HG03558 (cell line): ENCODE measurements around the gene DNASE1L2.

Experiments
- ATAC-seq: cut with Tn5 transposase; IDR thresholded peaks from one replicate; pipeline ENCODE4 v1.9.1; 2021; ENCODE audit warnings: moderate number of reproducible peaks; ENCODE audit not compliant: unreplicated experiment; ENCODE audit errors: extremely low read depth

The DNASE1L2 gene

DNA sequence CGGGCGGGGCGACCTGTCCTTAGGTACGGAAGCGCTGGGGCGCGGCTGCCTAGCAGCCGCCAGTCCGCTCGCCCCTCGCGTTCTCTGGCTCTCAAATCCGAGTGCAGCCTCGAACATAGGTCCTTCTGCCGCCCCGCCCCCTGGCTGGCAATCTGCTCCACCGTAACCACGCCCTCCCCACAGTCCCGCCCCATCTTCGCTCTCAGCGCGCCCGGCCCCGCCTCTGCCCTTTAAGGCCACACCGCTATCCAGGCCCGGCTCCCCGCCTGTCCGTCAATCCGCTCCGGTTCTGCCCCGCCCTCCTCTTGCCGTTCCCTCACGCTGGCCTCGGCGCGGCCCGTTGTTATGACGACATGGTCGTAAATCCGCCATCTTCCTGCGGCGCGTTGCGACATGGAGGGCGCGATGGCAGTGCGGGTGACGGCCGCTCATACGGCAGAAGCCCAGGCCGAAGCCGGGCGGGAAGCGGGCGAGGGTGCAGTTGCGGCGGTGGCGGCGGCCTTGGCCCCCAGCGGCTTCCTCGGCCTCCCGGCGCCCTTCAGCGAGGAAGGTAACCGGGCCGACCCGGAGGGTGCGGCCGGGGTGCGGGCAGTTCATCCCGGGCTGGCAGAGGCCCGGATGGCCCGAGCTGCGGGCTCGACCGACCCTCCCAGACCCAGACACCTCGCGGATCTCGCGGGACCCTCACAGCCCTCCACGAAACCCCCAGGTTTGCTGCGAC lies 12.9 kb upstream of the DNASE1L2 start, which contains the start of gene E4F1:
TSS of gene E4F1 (plus strand) at position 371 of the 721 bp plus-strand sequence. CDS start at position 394, 23 bp downstream.
- peak; percentile 71 for ATAC-seq

DNA sequence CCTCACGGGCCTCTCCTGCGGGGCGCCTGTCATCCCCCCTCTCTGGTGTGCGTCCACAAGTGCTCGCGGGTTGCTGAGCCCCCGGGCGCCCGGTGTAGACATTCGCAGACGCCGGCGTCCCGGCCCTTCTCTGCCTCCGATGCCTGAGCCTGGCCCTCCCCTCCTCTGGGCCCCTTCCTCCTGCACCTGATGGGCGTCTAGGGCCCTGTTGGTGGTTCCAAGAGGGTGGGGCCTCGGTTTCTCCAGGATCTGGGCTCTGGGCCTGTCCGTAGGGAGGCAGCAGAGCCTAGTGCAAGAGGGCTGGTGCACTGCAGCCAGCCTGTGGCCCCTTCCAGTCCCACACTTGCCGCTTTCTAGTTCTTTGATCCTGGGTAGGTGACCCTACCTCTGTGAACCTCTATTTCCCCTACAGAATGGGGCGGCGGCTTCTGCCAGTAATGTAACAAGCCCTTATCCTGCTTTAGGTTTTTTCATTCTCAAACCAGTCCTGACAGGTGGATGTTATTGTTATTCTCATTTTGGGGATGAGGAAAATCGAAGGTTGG lies 12.2 kb upstream of the DNASE1L2 start:
- ATAC-seq, result no peak

DNA sequence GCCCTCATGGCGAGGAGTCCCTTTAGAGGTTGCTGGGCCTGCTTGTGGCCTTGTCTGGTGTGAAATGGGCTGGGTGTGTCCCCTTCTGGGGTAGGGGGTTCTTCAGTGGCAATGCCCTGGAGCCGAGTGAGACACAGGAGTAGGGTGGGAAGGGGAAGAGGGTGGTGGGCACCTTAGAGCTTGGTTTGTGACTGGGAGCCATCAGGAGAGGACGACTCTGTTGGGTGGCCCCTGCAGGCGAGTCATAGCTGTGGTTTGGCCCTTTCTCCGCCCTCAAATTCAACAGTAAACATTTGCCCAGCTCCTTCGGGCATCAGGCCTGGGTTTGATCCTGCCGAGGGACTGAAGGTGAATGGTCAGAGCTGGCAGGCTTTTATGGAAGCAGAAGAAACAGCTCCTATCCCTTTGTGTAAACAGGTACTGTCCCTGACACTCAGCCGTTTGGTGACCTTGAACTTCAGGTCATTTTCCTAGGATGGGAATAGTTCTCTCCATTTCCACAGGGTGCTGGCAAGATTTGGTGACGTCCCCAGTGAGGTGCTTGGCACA lies 9.9 kb upstream of the DNASE1L2 start:
- no peak for ATAC-seq

DNA sequence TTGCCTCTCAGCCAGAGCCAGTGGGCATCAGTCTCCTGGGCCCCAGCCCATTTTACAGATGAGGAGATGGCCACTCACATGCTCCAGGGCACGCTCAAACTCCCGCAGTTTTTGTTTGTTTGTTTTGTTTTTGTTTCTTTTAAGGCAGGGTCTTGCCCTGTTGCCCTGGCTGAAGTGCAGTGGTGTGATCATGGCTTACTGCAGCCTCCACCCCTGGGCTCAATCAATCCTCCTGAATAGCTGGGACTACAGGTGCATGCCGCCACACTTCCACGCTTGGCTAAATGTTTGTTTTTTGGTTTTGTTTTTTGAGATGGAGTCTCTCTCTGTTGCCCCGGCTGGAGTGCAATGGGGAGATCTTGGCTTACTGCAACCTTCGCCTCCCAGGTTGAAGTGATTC lies 9.3 kb upstream of the DNASE1L2 start:
- ATAC-seq, result no peak

DNA sequence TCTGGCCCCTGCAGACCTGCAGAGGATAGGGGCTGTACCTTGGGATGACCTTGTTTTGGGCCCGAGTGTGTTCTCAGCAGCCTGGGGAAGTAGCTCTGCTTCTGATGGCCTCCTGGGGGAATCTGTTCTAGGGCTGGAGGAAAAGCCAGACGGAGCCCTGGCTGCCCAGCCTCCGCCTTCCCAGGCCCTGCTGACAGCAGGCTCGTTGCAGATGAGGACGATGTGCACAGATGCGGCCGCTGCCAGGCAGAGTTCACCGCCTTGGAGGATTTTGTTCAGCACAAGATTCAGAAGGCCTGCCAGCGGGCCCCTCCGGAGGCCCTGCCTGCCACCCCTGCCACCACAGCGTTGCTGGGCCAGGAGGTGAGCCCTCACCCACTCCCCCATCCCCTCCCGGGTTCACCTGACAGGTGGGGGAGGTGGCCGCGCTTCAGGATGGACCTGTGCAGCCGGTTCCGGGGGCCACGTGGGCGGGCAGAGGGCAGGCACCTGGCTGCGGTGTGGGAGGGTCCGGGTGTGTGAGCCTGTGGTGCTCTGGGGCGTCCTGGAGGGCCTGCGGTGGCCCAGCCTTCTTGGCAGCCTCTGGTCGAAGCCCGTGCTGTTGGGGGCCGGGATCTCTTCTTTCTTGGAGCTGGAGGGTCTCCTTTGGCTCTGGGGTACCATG lies 8.0 kb upstream of the DNASE1L2 start:
- ATAC-seq, result no peak

DNA sequence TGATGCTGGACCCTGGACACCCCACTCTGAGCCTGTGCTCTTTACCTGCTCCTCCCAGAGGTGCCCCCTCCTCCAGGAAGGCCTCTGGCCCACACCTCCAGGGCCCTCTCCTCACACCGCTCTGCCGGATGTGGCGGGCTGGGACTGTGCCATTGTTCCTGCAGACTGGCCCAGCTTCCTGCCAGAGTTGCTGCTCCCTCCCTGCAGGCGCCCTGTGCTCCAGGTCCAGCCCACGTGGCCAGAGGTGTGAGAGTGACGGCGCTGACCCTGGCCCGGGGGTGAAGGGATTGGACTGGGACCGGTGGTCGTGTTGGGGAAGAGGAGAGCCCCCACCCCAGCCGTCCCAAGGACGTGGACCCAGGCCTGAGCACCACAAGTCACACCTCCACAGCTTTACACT lies 7.2 kb upstream of the DNASE1L2 start:
- no peak for ATAC-seq

DNA sequence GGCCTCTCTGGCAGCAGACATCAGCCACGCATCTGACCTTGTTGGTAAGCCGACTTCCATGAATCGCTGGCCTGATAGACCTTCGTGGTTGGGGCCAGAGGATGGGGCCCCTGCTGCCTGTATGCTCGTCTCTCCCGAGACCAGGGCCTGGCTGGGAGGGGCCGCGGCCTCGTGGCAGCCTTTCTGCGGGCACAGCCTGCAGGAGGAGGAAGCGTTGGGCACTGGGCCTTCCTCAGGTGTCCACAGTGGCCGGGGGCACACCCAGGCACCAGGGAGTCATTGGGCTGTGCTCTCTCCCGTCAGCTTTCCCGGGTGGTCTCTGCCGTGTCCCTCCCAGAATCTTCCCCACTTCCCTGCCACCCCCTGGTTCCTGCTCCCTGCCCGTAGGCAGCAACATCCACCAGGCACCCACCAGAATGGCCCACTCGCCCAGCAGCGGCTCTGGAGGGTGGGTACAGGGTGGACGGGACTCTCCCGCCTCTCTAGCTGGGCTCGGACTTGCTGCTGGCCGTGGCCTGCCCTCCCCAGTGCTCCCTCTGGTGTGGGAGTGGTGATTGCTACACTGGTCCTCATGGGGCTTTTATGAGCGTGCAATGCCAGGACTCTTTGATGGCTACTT lies 6.5 kb upstream of the DNASE1L2 start:
- ATAC-seq, result no peak

DNA sequence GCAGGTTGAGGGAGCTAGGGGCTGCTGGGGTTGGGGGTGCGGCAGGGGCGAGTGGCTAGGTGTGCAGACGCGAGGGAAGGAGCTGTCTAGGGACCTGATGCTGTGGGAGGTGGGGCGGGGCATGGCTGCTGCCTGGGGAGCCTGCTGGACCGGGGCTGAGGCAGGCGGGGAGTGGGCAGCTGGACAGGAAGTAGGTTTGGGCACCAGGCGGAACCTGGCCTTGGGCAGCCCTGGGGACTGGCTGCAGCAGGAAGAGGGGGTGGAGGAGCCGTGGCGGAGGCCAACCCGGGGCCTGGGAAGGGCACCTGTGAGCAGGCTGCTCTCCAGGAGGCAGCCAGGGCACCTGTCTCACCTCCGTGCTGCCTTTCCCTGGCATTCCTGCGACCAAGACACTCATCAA lies 5.9 kb upstream of the DNASE1L2 start:
- no peak for ATAC-seq

DNA sequence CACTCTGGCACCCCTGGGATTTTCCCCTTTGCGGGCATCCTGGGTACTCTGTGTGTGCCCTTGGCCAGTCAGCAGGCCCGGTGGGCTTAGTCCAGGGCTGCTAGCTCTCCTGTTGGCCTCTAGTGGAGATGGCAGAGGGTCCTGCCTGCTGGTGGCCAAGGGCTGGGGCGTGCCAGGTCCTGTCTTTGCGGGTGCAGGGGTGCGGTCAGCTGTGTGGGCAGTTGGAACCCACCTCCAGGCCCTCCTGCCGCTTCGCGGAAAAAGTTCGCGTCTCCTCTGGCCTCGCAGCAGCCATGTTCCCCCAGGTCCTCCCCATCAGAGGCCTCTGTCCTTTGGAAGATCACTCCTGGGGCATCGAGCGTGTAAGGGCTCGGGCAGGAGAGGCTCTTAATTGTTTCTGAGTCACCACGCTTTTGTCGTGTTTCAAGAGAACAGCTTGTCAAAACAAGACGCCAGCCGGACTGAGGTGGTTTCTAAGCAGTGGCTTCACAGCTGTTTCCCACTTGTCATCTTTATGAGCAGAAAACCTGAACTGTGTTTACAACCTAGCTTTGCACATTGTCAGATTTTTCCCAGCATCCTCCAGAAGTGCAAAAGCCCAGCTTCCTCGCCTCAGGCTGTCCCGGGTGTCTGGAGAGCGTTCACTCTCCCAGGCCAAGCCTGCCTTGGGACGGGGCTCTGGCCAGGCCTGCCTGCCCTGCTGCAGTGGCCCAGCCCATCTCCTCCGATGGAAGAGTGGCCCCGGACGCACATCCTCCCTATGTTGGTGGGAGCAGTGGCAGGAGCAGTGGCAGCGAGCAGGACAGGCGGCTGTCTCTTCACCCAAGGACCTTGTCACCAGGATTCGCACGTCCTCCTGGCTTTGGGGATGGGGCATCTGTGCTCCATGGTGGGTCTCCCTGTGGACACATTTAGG lies 5.0 kb upstream of the DNASE1L2 start:
- no peak for ATAC-seq

DNA sequence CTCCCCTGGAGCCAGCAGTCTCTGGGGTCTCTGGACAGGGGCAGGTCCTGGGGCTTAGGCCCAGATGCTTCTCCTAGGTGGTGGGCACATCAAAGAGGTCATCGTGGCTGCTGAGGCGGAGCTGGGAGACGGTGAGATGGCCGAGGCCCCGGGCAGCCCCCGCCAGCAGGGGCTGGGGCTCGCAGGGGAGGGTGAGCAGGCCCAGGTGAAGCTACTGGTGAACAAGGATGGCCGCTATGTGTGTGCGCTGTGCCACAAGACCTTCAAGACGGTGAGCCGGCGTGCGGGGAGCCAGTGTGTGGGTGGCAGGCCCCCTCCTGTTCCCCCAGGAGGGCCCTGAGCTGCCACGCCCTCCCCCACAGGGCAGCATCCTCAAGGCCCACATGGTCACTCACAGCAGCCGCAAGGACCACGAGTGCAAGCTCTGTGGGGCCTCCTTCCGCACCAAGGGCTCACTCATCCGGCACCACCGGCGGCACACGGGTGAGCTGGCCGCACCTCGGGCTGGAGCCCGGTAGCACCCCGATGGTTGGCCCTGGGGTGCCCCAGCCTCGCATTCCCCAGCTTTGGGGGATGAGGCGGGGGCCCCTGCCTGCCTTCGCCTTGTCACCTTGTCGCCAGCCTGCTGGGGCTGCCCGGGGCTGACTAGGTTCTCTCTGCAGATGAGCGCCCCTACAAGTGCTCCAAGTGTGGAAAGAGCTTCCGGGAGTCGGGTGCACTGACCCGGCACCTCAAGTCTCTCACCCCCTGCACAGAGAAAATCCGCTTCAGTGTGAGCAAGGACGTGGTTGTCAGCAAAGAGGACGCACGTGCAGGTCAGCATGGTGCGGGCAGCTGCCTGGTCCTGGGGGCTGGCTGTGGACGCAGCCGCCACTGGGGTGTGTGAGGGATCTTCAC lies 3.9 kb upstream of the DNASE1L2 start:
- ATAC-seq, result no peak

DNA sequence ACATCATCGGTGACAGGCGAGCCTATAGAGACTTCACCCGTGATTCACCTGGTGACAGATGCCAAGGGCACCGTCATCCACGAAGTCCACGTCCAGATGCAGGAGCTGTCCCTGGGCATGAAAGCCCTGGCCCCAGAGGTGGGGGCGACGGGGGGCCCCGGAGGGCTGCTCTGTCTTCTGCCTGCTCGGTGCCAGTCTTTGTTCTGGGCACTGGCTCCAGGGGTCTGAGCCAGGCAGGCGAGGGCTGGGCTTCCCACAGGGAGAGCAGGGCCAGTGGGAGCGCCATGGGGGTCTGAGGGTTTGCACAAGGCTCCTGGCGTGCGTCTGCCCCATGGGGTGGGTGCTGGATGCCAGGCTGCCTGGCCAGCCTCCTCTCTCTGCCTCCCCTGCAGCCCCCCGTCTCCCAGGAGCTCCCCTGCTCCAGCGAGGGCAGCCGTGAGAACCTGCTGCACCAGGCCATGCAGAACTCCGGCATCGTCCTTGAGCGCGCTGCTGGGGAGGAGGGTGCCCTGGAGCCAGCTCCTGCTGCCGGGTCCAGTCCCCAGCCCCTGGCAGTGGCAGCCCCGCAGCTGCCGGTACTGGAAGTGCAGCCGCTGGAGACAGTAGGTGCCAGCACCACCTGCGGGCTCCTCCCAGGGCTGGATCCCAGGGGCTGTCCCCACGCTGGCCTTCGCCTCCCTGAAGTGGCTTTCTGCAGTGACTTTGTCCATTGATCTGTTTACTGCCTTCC lies 3.0 kb upstream of the DNASE1L2 start:
- no peak for ATAC-seq

DNA sequence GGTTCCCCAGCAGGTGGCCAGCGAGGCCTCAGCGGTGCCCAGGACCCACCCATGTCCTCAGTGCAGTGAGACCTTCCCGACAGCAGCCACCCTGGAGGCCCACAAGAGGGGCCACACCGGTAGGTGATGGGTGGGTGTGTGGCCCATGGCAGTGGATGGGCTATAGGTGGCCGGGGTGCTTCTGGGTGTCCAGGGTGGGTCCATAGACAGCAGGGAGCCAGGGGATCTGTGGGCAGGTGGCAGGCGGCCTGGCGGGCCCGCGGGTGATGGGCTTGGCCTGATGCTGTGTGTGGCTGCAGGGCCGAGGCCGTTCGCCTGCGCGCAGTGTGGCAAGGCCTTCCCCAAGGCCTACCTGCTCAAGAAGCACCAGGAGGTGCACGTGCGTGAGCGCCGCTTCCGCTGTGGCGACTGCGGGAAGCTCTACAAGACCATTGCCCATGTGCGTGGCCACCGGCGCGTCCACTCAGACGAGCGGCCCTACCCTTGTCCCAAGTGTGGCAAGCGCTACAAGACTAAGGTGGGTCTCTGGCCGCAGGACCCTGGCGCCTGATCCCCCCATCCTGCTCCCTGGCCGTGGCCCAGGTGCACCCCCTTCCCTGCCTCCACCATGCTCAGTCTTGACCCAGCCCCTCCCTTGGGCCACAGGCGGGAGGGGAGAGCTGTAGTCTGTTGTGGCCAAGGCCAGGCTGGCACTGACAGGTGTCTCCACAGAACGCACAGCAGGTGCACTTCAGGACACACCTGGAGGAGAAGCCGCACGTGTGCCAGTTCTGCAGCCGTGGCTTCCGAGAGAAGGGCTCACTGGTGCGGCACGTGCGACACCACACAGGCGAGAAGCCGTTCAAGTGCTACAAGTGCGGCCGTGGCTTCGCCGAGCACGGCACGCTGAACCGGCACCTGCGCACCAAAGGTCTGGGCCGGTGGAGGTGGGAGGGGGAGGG lies 2.1 kb upstream of the DNASE1L2 start:
- no peak for ATAC-seq

DNA sequence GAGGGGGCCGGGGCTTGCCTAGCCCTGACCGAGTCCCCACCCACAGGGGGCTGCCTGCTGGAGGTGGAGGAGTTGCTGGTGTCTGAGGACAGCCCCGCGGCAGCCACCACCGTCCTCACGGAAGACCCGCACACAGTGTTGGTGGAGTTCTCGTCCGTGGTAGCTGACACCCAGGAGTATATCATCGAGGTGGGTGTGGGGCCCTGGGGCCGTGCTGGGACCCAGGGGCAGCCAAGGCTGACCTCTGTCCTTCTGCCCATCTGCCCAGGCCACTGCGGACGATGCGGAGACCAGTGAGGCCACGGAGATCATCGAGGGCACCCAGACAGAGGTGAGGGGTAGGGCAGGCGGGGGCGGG lies 1.5 kb upstream of the DNASE1L2 start:
- no peak for ATAC-seq

DNA sequence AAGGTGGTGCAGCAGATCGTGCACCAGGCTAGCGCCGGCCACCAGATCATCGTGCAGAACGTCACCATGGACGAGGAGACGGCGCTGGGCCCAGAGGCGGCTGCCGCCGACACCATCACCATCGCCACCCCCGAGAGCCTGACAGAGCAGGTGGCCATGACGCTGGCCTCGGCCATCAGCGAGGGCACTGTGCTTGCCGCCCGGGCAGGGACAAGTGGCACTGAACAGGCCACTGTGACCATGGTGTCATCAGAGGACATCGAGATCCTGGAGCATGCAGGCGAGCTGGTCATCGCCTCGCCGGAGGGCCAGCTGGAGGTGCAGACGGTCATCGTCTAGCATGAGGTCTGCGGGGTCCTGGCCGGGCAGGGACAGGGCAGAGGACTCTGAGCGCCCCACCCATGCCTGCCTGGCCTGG lies 1.0 kb upstream of the DNASE1L2 start:
- ATAC-seq, result no peak

DNA sequence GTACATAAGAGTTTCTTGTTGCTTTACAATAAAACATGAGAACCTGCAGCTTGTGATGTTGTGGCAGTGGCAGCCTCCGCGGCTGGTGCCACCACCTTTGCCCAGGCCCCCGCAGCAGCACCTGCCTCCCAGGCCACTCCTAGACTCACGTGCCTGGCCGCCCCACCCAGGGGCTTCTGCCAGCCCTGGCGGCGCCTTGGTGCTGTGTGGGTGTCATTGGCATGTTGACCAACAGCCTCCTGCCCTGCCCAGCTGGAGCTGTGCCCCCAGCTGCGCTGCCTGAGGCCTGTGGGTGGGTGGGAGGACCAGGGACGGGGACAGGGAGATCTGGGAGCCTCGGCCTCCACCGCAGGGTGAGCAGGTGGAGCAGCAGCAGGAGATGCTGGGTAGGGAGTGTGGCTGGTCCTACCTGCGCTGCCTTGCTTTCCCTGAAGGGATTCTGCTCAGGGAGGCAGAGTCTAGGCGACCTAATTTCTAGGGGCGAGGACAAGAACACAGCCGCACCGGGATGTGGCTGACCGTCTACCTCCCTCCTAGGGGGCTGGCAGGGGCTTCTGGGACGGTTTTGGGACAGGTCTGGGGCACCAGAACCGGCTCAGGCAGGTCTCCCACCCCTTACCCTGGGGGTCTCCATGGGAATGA lies 428 bp upstream of the DNASE1L2 start:
- ATAC-seq, result no peak

DNA sequence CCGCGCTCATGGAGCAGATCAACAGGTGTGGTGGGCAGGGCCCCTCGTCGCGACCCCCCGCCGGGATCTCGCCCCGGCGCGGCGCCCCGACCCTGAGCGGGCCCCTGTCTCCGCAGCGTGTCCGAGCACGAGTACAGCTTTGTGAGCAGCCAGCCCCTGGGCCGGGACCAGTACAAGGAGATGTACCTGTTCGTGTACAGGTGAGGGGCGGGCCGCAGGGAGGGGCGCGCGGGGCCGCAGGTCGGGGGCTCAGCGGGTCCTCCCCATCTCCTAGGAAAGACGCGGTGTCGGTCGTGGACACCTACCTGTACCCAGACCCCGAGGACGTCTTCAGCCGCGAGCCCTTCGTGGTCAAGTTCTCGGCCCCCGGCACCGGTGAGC lies 848 bp downstream of the DNASE1L2 start:
- no peak for ATAC-seq
